Measurements from ENCODE around the gene PRTFDC1.

GRCh38 chr10:24947304-24948097, 4.9 kb downstream of the PRTFDC1 start:
- TF ChIP-seq POLR2A (IDR thresholded peaks at IDR 0.05; ENCODE audit: low read depth, low read length) = no peak
- no peak for TF ChIP-seq POLR2AphosphoS5 (IDR thresholded peaks at IDR 0.05; ENCODE audit: low read depth, low read length)
- no peak for TF ChIP-seq TAF1 (IDR thresholded peaks at IDR 0.05; ENCODE audit: borderline replicate concordance, low read depth, low read length)

Data from GM12892 (cell line).